Raji (cell line): Measurements from ENCODE around the gene UNC119B.

Source experiments
- POLR2A ChIP-seq: IDR thresholded peaks from 2 replicates; pipeline ENCODE4 v1.6.1; 2011; ENCODE audit warnings: low read depth, low read length, control low read depth; ENCODE audit not compliant: insufficient read depth

UNC119B gene

GRCh38 chr12:120710031-120710804 lies at the start of gene UNC119B:
Gene UNC119B (plus strand): TSS chr12:120710458. CDS start chr12:120710475, 17 bp downstream.
- peak; percentile 61 for TF ChIP-seq POLR2A

- no peak for TF ChIP-seq POLR2A
These were observed 48.8 kb upstream of the UNC119B start for GRCh38 chr12:120661432-120661831.

- no peak for TF ChIP-seq POLR2A
These were observed 47.4 kb upstream of the UNC119B start for GRCh38 chr12:120662879-120663278.

- no peak for TF ChIP-seq POLR2A
These were observed 46.5 kb upstream of the UNC119B start for GRCh38 chr12:120663741-120664140.

GRCh38 chr12:120666571-120667390 lies 43.5 kb upstream of the UNC119B start:
- no peak for TF ChIP-seq POLR2A

GRCh38 chr12:120668091-120668867 lies 42.0 kb upstream of the UNC119B start:
- TF ChIP-seq POLR2A, result no peak

GRCh38 chr12:120668868-120669840 lies 41.1 kb upstream of the UNC119B start:
- TF ChIP-seq POLR2A, result peak; percentile 31; the same call in 1 of the 2 replicates

- no peak for TF ChIP-seq POLR2A
These were observed 39.6 kb upstream of the UNC119B start for GRCh38 chr12:120670667-120671066.

GRCh38 chr12:120674097-120674636 lies 36.1 kb upstream of the UNC119B start:
- TF ChIP-seq POLR2A, result no peak

GRCh38 chr12:120677765-120678473 lies 32.3 kb upstream of the UNC119B start:
- TF ChIP-seq POLR2A, result no peak

GRCh38 chr12:120678572-120678971 lies 31.7 kb upstream of the UNC119B start:
- TF ChIP-seq POLR2A, result no peak

GRCh38 chr12:120680165-120680738 lies 30.0 kb upstream of the UNC119B start:
- TF ChIP-seq POLR2A, result no peak

- no peak for TF ChIP-seq POLR2A
These were observed 25.7 kb upstream of the UNC119B start for GRCh38 chr12:120684523-120684932.
